Mucosa of gallbladder (tissue), 1 donor: ENCODE results near the gene MDM2. TPM values are rescaled to one million over a fixed set of nuclear protein-coding genes. Genes with fewer than 3 reads are reported as not detected.
"Not testable (repeated sequence)": the region's sequence is repeated elsewhere in the genome, so short reads cannot be mapped to it uniquely, and the experiment has no call there.

Source experiments
- DNase-seq: peaks from one replicate; pipeline ENCODE4 v3.0.0-alpha.2; 2020; ENCODE audit warnings: low spot score
- total RNA-seq: library from RNA; stranded (reverse); gene quantifications from one replicate; pipeline ENCODE4 v1.2.1, GENCODE V29; 2021
- donor health status: DM: no; HTN: no; CAD: no.

Gene MDM2
- total RNA-seq, 1 donor from 2014 or later: 73.2 TPM

GRCh38 chr12:68825569-68826217 lies 17.7 kb downstream of the MDM2 start:
- DNase-seq: no peak

GRCh38 chr12:68827895-68828671 lies 20.1 kb downstream of the MDM2 start:
- DNase-seq: no peak

GRCh38 chr12:68828672-68829068 lies 20.7 kb downstream of the MDM2 start:
- DNase-seq: no peak

- DNase-seq: no peak
These were observed 23.3 kb downstream of the MDM2 start for GRCh38 chr12:68831272-68831671.

- DNase-seq: no peak
These were observed 23.9 kb downstream of the MDM2 start for GRCh38 chr12:68831751-68832503.

- DNase-seq: no peak
These were observed 24.5 kb downstream of the MDM2 start for GRCh38 chr12:68832504-68832867.

- DNase-seq: no peak
These were observed 25.5 kb downstream of the MDM2 start for GRCh38 chr12:68833508-68833907.

GRCh38 chr12:68835333-68835908 lies 27.4 kb downstream of the MDM2 start:
- DNase-seq: no peak

GRCh38 chr12:68837215-68837614 lies 29.2 kb downstream of the MDM2 start:
- no peak for DNase-seq

- no peak for DNase-seq
These were observed 30.3 kb downstream of the MDM2 start for GRCh38 chr12:68838046-68838886.

GRCh38 chr12:68839183-68840147 lies 31.5 kb downstream of the MDM2 start:
- DNase-seq: no peak

- not testable (repeated sequence) for DNase-seq
These were observed 33.2 kb downstream of the MDM2 start for GRCh38 chr12:68841175-68841574.

GRCh38 chr12:68841717-68842116 lies 33.7 kb downstream of the MDM2 start:
- no peak for DNase-seq

- no peak for DNase-seq
These were observed 34.1 kb downstream of the MDM2 start for GRCh38 chr12:68842123-68842522.

GRCh38 chr12:68842784-68843567 lies 35.0 kb downstream of the MDM2 start:
- no peak for DNase-seq

GRCh38 chr12:68844318-68844745 lies 36.4 kb downstream of the MDM2 start:
- DNase-seq: no peak

- no peak for DNase-seq
These were observed 37.1 kb downstream of the MDM2 start for GRCh38 chr12:68844788-68845695.

GRCh38 chr12:68846811-68847210 lies 38.8 kb downstream of the MDM2 start:
- DNase-seq: no peak
